Heart left ventricle (tissue), 16 donors: ENCODE results near the gene STARD13. TPM values are rescaled to one million over a fixed set of nuclear protein-coding genes. Genes with fewer than 3 reads are reported as not detected.

Experiments used
- ATAC-seq, 4 donors: fragments of 200-7000 bp; cut with Tn5 transposase; one replicate each; pipeline ENCODE4 v1.9.1; 2020 to 2022; ENCODE audit warnings: moderate library complexity in 4 of 4, mild to moderate bottlenecking in 3 of 4, moderate number of reproducible peaks in 1 of 4
- DNase-seq, 5 donors: peaks; one replicate each; pipeline ENCODE4 v3.0.0-alpha.2; 2020
- H3K27ac ChIP-seq, 12 donors: fragments of 200-600 bp; sonication (generic) in 4 of 12; one replicate each; pipeline versions ENCODE4 v1.5.0 to v1.8.0; 2016 to 2022; ENCODE audit warnings: mild to moderate bottlenecking in 2 of 12
- H3K27me3 ChIP-seq, 9 donors: fragments of 200-600 bp; sonication (generic) in 2 of 9; one replicate each; pipeline versions ENCODE4 v1.5.1 to v1.8.0; 2016 to 2022; ENCODE audit warnings: mild to moderate bottlenecking in 3 of 9
- H3K36me3 ChIP-seq, 9 donors: fragments of 200-600 bp; sonication (generic) in 2 of 9; one replicate each; pipeline versions ENCODE4 v1.5.0 to v1.8.0; 2018 to 2022; ENCODE audit warnings: mild to moderate bottlenecking in 2 of 9
- H3K4me1 ChIP-seq, 12 donors: fragments of 200-600 bp; sonication (generic) in 4 of 12; one replicate each; pipeline versions ENCODE4 v1.5.0 to v1.8.0; 2016 to 2022; ENCODE audit warnings: mild to moderate bottlenecking in 3 of 12
- H3K4me3 ChIP-seq, 12 donors: fragments of 200-600 bp; sonication (generic) in 4 of 12; one replicate each; pipeline versions ENCODE4 v1.5.0 to v1.8.0; 2017 to 2022; ENCODE audit warnings: mild to moderate bottlenecking in 9 of 12, moderate library complexity in 4 of 12
- H3K9me3 ChIP-seq, 12 donors: fragments of 200-600 bp; sonication (generic) in 4 of 12; one replicate each; pipeline versions ENCODE4 v1.5.0 to v1.8.0; 2016 to 2022; ENCODE audit warnings: mild to moderate bottlenecking in 1 of 12
- POLR2A ChIP-seq, 2 donors: fragments of 450-650 bp; IDR thresholded peaks; one replicate each; pipeline ENCODE4 v1.6.1; 2017; ENCODE audit warnings: antibody characterized with exemption in 2 of 2, mild to moderate bottlenecking in 2 of 2, moderate library complexity in 2 of 2
- WGBS, 4 donors: extraction: QIAGEN DNeasy Blood & Tissue Kit in 2 of 4; methylation state at CpG; one replicate each; pipeline versions ENCODE4 v1.1.5 to v1.1.7; 2013 to 2018; 5-methylcytosine and 5-hydroxymethylcytosine counted together
- intact Hi-C, 10 donors: fragments of 100-400 bp; cut with DNase I; formaldehyde crosslinking; loops; one replicate each; pipeline versions ENCODE4 v1.11.1 to v1.14.2; 2022
- polyA plus RNA-seq, 2 donors: library from polyadenylated mRNA; stranded (reverse); fragments of 200-250 nt; gene quantifications; one replicate each; pipeline ENCODE4 v1.2.3, GENCODE V29; 2013
- total RNA-seq, 9 donors: library from RNA; depleted of rRNA in 2 of 9; stranded (reverse); fragments of >200 nt in 2 of 9; fragmentation: NEBNext Ultra II Directional in 3 of 9; extraction: Animal tissue kit (Norgen Biotek cat#: 25700) in 3 of 9; gene quantifications; one replicate each; pipeline versions ENCODE4 v1.1.0 to v1.2.4, GENCODE V29; 2016 to 2023
- TF ChIP-seq, protein P1 (sequence below), 12 donors: fragments of 200-600 bp; sonication (generic) in 4 of 12; IDR thresholded peaks; one replicate each; pipeline versions ENCODE4 v1.5.0 to v1.8.0; 2018 to 2022; ENCODE audit warnings: antibody characterized with exemption in 12 of 12, mild to moderate bottlenecking in 5 of 12
- donor health status: ischemic (EF 13 %, LVEDD 7.1; RV severe dilation, severe dysfunction).
- donor health status: healthy with polysubstance abuse.
- donor health status: DM: no; HTN: yes; CAD: no.
- donor health status: DM: no; HTN: no; CAD: no.
- donor health status: ischemic (EF 25% LVEDD 6.9; RV normal size, moderate dysfunction).
- donor health status: ischemic (EF 25% LVEDD 5.7; RV mildly dilated, moderate dysfunction).
- donor health status: healthy.
- donor health status: DM: yes; HTN: yes; CAD: no.
- donor health status: ischemic (EF 35%, LVEDD 5.7; RV mildly dilated, moderate dysfunction).
- donor health status: nonischemic (EF 11% LVEDD 7.7; RV severe dilation, severe dysfunction).
- donor health status: DM: yes; HTN: yes; CAD: no.
- donor health status: PGD.
- donor health status: ischemic (EF 29% LVEDD 5.4; RV normal size, mild dysfunction).
- donor health status: nonischemic (EF 23%, LVEDD 6.1; RV moderate dilation, normal function).

Gene STARD13
- total and polyA plus RNA-seq, 11 donors = 9.3 to 39.2 (median 28.3) TPM

DNA sequence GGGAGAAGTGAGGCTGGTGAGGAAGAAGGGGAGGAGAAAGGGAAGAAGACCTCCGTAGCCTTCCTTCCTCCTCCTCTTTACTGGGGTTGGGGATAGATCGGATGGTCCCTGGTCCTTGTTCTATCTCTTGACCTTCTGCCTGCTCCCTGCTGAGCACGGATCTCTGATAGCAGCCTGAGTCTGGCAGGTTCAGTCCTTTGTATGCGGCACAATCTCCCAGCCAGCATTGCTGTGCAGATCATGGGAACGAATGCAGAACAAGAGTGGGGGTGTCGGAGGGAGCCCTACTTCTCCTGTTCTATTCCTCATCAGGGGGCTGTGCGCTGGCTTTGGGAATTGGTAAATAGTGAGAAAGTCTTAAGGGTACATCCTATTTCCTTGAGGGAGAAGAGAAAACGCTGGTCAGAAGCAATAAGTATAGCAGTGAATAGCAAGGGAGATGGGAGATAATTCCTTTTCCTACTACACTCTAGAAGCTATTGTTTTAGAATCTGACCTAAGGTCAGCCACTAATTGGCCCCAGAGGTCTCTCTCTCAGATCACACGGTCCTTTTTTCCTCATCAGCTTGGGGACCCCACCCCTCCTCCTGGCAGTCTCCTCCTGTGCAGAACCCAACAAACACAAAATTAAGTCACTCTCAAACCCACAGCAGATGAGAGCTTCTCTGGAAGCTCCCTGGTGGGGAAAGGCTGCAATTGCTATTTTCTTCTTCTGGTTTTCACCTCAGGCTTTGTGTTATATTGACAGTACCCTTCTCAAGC, 228.4 kb downstream of the STARD13 start:
- Histone ChIP-seq H3K9me3 (no peaks in the 10 kb centered on the region), H3K4me3 (peak overlapping the region in 6 of 12 donors; percentile 3 to 23 (median 12)), H3K27me3 (no peaks in the 10 kb centered on the region), H3K36me3 (peaks cover 0 to 13% (median 0%) of the 10 kb centered on the region in 9 donors), H3K4me1 (peaks cover 0 to 33% (median 13%) of the 10 kb centered on the region in 12 donors), H3K27ac (peak overlapping the region in 11 of 12 donors; percentile 6 to 68 (median 46))
- TF ChIP-seq, protein P1, sequence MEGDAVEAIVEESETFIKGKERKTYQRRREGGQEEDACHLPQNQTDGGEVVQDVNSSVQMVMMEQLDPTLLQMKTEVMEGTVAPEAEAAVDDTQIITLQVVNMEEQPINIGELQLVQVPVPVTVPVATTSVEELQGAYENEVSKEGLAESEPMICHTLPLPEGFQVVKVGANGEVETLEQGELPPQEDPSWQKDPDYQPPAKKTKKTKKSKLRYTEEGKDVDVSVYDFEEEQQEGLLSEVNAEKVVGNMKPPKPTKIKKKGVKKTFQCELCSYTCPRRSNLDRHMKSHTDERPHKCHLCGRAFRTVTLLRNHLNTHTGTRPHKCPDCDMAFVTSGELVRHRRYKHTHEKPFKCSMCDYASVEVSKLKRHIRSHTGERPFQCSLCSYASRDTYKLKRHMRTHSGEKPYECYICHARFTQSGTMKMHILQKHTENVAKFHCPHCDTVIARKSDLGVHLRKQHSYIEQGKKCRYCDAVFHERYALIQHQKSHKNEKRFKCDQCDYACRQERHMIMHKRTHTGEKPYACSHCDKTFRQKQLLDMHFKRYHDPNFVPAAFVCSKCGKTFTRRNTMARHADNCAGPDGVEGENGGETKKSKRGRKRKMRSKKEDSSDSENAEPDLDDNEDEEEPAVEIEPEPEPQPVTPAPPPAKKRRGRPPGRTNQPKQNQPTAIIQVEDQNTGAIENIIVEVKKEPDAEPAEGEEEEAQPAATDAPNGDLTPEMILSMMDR (IDR thresholded peaks at IDR 0.05) = peak; percentile 27 to 59 (median 34)
- no peak for TF ChIP-seq POLR2A (IDR thresholded peaks at IDR 0.05)
- intact Hi-C loops = no loop called here
- DNase-seq = peak in 2 of 5 donors; percentile 34
- WGBS, 4 donors = 19 to 24% (median 21%) methylated on average over 9 of the region's 9 CpGs
- ATAC-seq = peak; percentile 68 to 85 (median 74)

DNA sequence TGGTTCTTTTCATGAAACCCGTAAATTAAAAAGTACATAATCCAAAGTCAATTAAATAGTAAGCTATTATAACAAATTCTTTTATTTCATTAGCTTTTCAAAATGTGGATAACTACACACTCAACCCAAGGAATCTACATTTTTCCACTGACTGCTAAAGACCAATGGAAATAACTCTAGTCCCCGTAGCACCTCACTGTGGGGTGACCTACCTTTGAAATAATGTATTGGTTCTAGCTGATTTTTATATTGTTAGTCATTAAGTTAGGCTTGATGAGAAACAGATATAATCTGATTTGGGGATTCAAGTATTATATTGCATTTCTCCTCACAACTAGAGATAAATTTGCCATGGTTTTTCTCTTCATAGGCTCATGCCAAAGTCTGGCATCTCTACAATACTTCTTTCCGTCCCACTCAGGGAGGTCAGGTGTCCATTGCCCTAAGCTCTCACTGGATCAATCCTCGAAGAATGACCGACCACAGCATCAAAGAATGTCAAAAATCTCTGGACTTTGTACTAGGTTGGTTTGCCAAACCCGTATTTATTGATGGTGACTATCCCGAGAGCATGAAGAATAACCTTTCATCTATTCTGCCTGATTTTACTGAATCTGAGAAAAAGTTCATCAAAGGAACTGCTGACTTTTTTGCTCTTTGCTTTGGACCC, 232.0 kb downstream of the STARD13 start:
- peaks cover 0 to 5% (median 0%) of the 10 kb centered on the region in 9 donors for H3K36me3 ChIP-seq
- 87 to 90% (median 90%) methylated on average over 7 of the region's 7 CpGs for WGBS, 4 donors
- H3K4me3 ChIP-seq = no peak overlapping the region
- peak overlapping the region in 4 of 12 donors; percentile 7 to 66 (median 40) for H3K27ac ChIP-seq
- intact Hi-C loops = no loop called here
- H3K9me3 ChIP-seq = no peaks in the 10 kb centered on the region
- H3K4me1 ChIP-seq = peaks cover 0 to 27% (median 10%) of the 10 kb centered on the region in 12 donors
- no peak for DNase-seq
- no peak for ATAC-seq
- H3K27me3 ChIP-seq = no peaks in the 10 kb centered on the region
- TF ChIP-seq, protein P1 (IDR thresholded peaks at IDR 0.05) = no peak
- no peak for TF ChIP-seq POLR2A (IDR thresholded peaks at IDR 0.05)
